GM12878 (cell line): ENCODE measurements around the gene GPN1. TPM values are rescaled to one million over a fixed set of nuclear protein-coding genes. Genes with fewer than 3 reads are reported as not detected.
A peak's percentile ranks its signal among the peaks of the same experiment; 100 is the strongest.

ENCODE experiments used
- CBX3 ChIP-seq: fragments of 200-600 bp; sonication (generic); IDR thresholded peaks from 2 replicates; pipeline ENCODE4 v1.6.1; 2016; ENCODE audit warnings: low read depth, borderline replicate concordance
- EZH2 ChIP-seq: IDR thresholded peaks from 2 replicates; pipeline ENCODE4 v1.6.1; 2012; ENCODE audit warnings: low read depth, mild to moderate bottlenecking, control low read depth, inconsistent platforms, low read length, borderline replicate concordance; ENCODE audit not compliant: control insufficient read depth
- HSF1 ChIP-seq: fragments of 150-350 bp; IDR thresholded peaks from 2 replicates; pipeline ENCODE4 v1.6.1; 2014; ENCODE audit warnings: mild to moderate bottlenecking, low read depth, low read length
- MTA2 ChIP-seq: fragments of 450-650 bp; IDR thresholded peaks from 2 replicates; pipeline ENCODE4 v1.6.1; 2016; ENCODE audit warnings: low read depth, mild to moderate bottlenecking, moderate library complexity
- MYB ChIP-seq: fragments of 150-350 bp; IDR thresholded peaks from 2 replicates; pipeline ENCODE4 v1.6.1; 2014; ENCODE audit warnings: mild to moderate bottlenecking, low read depth, low read length, borderline replicate concordance
- MYC ChIP-seq: IDR thresholded peaks from 2 replicates; pipeline ENCODE4 v1.6.1; 2011; ENCODE audit warnings: mild to moderate bottlenecking, low read length, moderate library complexity, inconsistent platforms; ENCODE audit not compliant: insufficient read depth, insufficient replicate concordance, insufficient read length, severe bottlenecking
- NFYB ChIP-seq: IDR thresholded peaks from 2 replicates; pipeline ENCODE4 v1.6.1; 2011; ENCODE audit warnings: low read depth, mild to moderate bottlenecking, low read length, improper control_type of control experiment, moderate library complexity; ENCODE audit not compliant: insufficient read depth
- NR2F1 ChIP-seq: fragments of 450-650 bp; conservative IDR thresholded peaks from 2 replicates; pipeline ENCODE4 v1.6.1; 2017; ENCODE audit warnings: mild to moderate bottlenecking
- PKNOX1 ChIP-seq: fragments of 450-650 bp; IDR thresholded peaks from 2 replicates; pipeline ENCODE4 v1.6.1; 2016; ENCODE audit warnings: mild to moderate bottlenecking
- RAD51 ChIP-seq: fragments of 450-650 bp; IDR thresholded peaks from 2 replicates; pipeline ENCODE4 v1.6.1; 2016; ENCODE audit warnings: moderate library complexity, mild to moderate bottlenecking, inconsistent platforms
- SMAD5 ChIP-seq: IDR thresholded peaks from 2 replicates; pipeline ENCODE4 v1.6.1; 2016; ENCODE audit warnings: antibody characterized with exemption, low read depth
- SRF ChIP-seq, 2 experiments: IDR thresholded peaks; 2 replicates each; pipeline ENCODE4 v1.6.1; 2011; ENCODE audit warnings: low read depth in 2 of 2, low read length in 2 of 2, mild to moderate bottlenecking in 1 of 2, moderate library complexity in 1 of 2
- STAT3 ChIP-seq: IDR thresholded peaks from 2 replicates; pipeline ENCODE4 v1.6.1; 2011; ENCODE audit warnings: low read depth, low read length, improper control_type of control experiment
- ZNF384 ChIP-seq: IDR thresholded peaks from 2 replicates; pipeline ENCODE4 v1.6.1; 2012; ENCODE audit warnings: low read depth, mild to moderate bottlenecking, low read length, improper control_type of control experiment, borderline replicate concordance
- polyA plus RNA-seq, 11 experiments: library from polyadenylated mRNA; depleted of rRNA in 4 of 11; unstranded in 6 of 11; stranded (reverse) in 5 of 11; fragments of >200 nt; fragmentation: Nextera tagmentation in 4 of 11; fragmentation: Illumina TruSeq in 1 of 11; extraction: Ambion mirVana in 4 of 11; extraction: Trizol in 1 of 11; gene quantifications; 1 replicate in 1 of 11; 2 replicates in 10 of 11; pipeline versions ENCODE4 v1.2.1 to v1.2.3, GENCODE V29; 2011 to 2016; ENCODE audit warnings: inconsistent platforms in 2 of 11, missing spikeins in 2 of 11, low read depth in 1 of 11
- total RNA-seq, 4 experiments: library from RNA; depleted of rRNA in 3 of 4; stranded (reverse); fragments of >200 nt in 3 of 4; fragmentation: Illumina TruSeq in 1 of 4; extraction: Trizol in 1 of 4; gene quantifications; 2 replicates each; pipeline versions ENCODE4 v1.2.1 to v1.2.3, GENCODE V29; 2013 to 2021
- TF ChIP-seq, protein P1 (sequence below): IDR thresholded peaks from 2 replicates; pipeline ENCODE4 v1.6.1; 2012; ENCODE audit warnings: mild to moderate bottlenecking, low read depth, low read length

Gene GPN1
- total and polyA plus RNA-seq, 10 of the 15 experiments (the other 5 are each of a cell fraction or from before 2014, with no cell fraction given) = 32.1 to 108 (median 60.4) TPM

GRCh38 chr2:27628767-27629709 lies at the start of gene GPN1, which contains the start of gene CCDC121 (continued):
- TF ChIP-seq HSF1 (peak; percentile 96), MYC (peak; percentile 58), STAT3 (no peak), ZNF384 (no peak), CBX3 (no peak), SMAD5 (peak; percentile 67; the same call in 1 of the 2 replicates), NFYB (no peak), MYB (no peak), RAD51 (no peak), NR2F1 (no peak), EZH2 (no peak), MTA2 (0 out of 2 replicates have a peak, but pooled peaks have one; percentile 32), SRF (IDR thresholded peaks at IDR 0.05; ENCODE audit: low read depth in 2 of 2, low read length in 2 of 2) (0 out of 4 replicates have a peak, but pooled peaks of 1 of the 2 experiments have one; percentile 18), PKNOX1 (peak; percentile 57)
- TF ChIP-seq, protein P1, sequence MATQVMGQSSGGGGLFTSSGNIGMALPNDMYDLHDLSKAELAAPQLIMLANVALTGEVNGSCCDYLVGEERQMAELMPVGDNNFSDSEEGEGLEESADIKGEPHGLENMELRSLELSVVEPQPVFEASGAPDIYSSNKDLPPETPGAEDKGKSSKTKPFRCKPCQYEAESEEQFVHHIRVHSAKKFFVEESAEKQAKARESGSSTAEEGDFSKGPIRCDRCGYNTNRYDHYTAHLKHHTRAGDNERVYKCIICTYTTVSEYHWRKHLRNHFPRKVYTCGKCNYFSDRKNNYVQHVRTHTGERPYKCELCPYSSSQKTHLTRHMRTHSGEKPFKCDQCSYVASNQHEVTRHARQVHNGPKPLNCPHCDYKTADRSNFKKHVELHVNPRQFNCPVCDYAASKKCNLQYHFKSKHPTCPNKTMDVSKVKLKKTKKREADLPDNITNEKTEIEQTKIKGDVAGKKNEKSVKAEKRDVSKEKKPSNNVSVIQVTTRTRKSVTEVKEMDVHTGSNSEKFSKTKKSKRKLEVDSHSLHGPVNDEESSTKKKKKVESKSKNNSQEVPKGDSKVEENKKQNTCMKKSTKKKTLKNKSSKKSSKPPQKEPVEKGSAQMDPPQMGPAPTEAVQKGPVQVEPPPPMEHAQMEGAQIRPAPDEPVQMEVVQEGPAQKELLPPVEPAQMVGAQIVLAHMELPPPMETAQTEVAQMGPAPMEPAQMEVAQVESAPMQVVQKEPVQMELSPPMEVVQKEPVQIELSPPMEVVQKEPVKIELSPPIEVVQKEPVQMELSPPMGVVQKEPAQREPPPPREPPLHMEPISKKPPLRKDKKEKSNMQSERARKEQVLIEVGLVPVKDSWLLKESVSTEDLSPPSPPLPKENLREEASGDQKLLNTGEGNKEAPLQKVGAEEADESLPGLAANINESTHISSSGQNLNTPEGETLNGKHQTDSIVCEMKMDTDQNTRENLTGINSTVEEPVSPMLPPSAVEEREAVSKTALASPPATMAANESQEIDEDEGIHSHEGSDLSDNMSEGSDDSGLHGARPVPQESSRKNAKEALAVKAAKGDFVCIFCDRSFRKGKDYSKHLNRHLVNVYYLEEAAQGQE = no peak
- TF ChIP-seq, all 136 proteins: peak for 63
